Sigmoid colon (tissue), 4 donors: Measurements from ENCODE around the gene SSH3.

ENCODE experiments used
- CTCF ChIP-seq, 4 experiments: fragments of 450-650 bp in 3 of 4; fragments of 200-600 bp in 1 of 4; IDR thresholded peaks; one replicate each; pipeline ENCODE4 v1.5.1; 2016 to 2019; ENCODE audit warnings: antibody characterized with exemption in 4 of 4, mild to moderate bottlenecking in 3 of 4, moderate library complexity in 2 of 4
- EP300 ChIP-seq, 4 donors: sonication (generic); formaldehyde crosslinking; IDR thresholded peaks; one replicate each; pipeline ENCODE4 v1.6.1; 2017; ENCODE audit warnings: antibody characterized with exemption in 4 of 4
- POLR2A ChIP-seq, 2 donors: fragments of 450-650 bp; IDR thresholded peaks; one replicate each; pipeline ENCODE4 v1.6.1; 2016; ENCODE audit warnings: antibody characterized with exemption in 2 of 2, mild to moderate bottlenecking in 2 of 2, moderate library complexity in 2 of 2

- TF ChIP-seq CTCF (IDR thresholded peaks at IDR 0.05) (no peak), POLR2A (IDR thresholded peaks at IDR 0.05) (no peak), EP300 (IDR thresholded peaks at IDR 0.05) (no peak)
These were observed 4.5 kb upstream of the SSH3 start for GRCh38 chr11:67298786-67299185.
